Activated T-helper 1 cell treated with Interleukin-2 at 50 U/mL for 16 hours (primary cell): ENCODE measurements around the gene UGT1A8.

Experiments
- DNase-seq: peaks from one replicate; pipeline ENCODE4 v3.0.0-alpha.2; 2020; ENCODE audit warnings: low read depth

UGT1A8 gene

DNA sequence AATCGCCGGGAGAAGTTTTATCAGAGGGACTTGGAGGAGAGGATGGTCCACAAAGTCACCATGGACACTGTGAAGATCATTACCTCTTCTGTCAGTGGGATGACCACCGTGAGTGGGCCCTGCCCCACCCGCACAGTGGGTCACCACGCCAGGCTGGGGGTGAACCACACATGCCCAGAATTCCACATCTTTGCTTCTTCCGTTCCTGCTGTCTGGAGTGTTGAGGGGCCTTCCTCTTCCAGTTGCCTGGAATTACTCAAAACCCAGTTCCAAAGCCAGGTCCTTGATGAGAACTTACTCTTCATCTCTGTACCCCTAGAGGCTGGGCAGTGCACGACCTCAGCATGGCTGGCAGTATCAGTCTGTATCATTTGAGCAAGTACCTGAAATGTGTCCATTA is 182.8 kb downstream of the UGT1A8 start:
- DNase-seq = no peak

- no peak for DNase-seq
Observed at GRCh38 chr2:233801357-233802131, 184.1 kb downstream of the UGT1A8 start.

GRCh38 chr2:233802132-233802815 is 184.8 kb downstream of the UGT1A8 start:
- no peak for DNase-seq

DNA sequence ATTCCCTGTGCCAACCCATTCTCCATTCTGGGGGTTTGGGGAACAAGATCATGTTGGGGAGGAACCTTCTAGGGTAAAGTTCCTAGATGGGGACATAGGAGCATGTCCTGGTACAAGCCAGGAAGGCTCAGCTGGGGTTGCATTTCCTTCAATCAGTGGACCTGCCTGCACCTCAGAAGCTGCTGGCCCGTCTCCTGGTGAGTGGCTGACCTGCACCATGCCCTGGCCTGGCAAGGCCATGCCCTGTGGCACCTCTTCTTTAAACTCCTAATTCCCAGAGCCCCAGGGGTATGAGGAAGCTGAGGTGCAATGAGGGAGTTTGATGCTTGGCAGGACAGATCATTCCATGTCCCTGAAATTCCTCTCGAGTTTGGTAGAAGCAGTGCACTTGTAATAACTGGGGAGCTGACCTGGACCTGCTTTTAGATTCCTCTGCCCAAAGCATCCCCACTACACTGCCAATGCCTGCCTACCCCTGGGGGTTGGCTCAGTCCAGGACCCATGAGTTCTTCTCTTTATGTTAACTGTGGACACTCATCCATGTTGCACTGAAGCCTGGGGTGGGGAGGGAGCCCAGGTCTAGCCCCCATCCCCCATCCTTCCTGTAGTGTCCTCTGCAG is 186.0 kb downstream of the UGT1A8 start:
- DNase-seq = no peak

- DNase-seq = no peak
Observed at GRCh38 chr2:233803994-233804393, 186.6 kb downstream of the UGT1A8 start.

DNA sequence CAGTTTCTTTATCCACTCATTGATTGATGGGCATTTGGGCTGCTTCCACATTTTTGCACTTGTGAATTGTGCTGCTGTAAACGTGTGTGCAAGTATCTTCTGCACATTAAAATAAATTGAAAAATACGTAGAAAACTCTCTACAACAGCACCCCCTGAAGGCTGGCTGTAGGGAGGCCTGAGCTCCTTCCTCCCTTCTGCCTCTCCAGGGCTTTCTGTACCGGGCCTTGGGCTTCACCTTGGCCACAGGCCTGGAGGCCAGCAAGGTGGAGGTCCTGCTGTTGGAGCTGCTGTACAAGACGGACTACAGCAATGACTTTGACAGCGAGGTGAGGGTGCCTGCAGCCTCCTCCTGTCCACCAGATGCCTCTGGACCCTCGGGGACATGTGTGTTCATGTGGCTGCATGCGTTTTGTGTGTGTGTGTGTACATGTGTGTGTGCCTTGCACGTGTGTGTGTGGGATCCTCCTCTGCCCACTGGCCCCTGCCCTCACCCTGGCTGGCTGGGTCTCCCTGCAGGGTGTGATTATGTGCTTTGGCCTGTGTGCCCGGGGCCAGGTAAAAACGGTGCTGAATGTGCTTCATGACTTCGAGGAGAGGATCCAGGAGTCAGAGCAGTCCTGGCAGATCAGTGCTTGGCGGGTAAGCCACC is 189.9 kb downstream of the UGT1A8 start:
- DNase-seq = no peak

DNA sequence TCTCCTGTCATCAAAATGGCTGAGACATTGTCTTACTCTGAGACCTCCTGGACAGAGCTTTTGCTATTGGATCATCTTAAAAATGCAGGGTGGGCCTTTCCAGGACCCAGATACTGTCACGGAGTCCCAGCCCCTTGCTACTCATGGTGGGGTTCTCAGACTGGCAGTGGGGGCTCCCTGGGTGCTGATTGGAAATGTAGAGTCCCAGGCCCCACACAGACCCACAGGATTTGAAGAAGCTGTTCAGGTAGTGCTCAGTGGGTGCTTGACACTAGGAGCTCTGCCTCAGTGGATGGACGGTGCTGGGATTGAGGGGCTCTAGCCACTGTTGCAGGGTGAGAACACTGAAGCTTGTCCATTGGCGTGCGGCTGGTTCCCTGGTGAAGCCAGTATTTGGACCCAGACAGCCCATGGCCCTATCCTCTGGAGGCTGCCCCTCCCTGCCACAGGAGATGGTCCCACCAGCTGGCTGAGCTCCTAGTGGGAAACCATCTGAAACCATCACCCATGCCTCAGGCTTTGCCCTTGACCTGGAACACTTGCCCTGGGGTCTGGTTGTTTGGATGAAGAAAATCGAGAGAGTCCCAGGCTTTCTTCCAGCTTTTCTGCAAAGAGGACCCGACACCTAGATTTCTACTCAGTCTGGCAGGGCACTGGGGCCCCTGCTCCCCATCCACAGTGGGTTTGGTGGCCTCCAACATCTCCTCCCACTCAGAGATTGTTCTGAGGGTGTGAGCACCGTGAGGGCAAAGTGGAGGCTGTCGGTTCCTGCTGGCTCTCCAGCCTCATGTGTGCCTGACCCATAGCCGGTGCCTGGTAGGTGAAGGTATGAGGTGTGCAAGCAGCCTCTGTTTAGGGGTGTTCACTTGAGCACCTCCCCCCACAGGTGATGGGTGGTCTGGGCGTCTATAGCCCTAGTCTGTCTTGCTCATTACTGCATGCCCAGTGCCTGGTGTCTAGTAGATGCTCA is 190.8 kb downstream of the UGT1A8 start:
- no peak for DNase-seq

DNA sequence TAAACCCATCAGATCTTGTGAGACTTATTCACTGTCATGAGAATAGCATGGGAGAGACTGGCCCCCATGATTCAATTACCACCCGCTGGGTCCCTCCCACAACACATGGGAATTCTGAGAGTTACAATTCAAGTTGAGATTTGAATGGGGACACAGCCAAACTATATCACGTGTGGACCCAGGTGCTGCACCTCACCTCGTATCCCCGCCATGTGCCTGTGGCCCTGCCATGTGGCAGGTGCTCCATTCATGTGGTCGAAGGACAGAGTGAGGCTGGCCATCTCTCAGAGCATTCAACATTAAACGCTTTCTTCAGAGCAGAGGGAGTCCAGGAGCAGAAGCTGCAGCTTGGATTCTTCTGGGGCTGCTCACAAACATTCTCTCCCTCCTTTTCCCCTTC is 193.0 kb downstream of the UGT1A8 start:
- no peak for DNase-seq

DNA sequence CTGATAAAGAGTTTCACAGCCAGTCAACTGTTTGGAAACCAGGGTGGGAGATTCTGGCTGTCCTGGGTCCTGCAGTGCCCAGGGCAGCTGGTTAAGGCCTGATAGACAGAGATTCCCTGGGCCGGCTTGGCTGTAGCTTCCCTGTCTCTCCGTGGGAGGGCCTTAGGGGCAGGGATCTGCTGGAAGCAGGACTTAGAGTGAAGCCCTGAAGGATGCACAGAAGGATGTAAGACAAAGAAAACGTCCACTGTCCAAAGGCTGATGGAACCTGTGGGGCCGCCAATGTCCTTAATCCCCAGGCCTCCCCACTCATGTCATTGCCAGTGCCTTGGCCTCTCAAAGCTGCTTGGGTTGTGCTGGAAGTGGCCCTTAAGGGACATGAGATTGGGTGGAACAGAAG is 193.7 kb downstream of the UGT1A8 start:
- DNase-seq = no peak

GRCh38 chr2:233811732-233812131 is 194.3 kb downstream of the UGT1A8 start:
- DNase-seq = no peak

GRCh38 chr2:233813236-233814055 is 196.0 kb downstream of the UGT1A8 start:
- no peak for DNase-seq

DNA sequence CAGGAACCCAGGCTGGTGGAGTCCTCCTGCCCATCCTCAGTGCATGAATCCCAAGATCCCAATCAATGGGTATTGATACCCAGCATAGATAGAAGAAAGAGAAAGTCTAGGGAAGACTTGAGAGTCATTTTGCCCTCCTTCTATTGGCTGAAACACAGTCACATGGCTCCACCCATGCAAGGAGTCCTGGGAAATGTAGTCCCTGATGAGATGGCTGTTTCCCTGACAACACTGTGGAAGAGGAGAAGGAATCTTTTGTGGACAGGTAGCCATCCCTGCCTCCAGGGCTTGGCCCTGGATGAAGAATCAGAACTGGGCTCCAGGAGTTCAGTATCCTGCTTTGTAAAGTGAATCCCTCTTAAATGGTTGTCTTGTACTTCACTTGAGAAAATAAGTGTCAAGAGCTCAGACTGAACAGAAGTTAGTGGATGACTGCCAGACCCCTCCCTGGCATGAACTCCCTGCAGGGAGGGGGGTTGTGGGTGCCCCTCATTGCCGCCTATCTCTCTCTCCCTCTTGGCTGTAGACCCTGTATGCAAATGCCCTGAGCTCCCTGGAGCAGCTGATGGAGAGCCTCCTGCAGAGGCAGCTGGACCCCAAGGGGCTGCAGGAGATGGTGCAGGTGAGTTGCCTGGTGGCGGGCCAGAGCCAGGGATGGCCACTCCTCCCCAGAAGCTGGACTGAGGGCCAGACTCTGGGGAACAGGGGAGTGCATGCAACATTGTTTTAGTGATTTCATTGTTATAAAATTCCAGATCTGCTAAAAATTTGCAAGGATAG is 196.8 kb downstream of the UGT1A8 start:
- no peak for DNase-seq

DNA sequence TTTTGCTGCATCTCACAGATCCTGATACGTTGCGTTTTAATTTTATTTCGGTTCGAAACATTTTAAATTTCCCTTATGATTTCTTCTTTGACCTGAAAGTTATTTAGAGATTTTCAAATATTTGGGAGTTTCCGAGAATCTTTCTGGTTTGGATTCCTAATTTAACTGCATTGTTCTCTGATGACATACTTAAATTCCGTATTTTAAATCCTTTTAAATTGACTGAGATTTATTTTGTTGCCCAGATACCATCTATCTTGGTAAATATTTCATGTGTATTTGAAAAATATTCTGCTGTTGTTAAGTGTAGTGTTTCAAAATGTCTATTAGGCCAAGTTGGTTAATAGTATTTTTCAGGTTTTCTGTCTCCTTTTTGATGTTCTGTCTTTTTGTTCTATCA is 198.4 kb downstream of the UGT1A8 start:
- no peak for DNase-seq

DNA sequence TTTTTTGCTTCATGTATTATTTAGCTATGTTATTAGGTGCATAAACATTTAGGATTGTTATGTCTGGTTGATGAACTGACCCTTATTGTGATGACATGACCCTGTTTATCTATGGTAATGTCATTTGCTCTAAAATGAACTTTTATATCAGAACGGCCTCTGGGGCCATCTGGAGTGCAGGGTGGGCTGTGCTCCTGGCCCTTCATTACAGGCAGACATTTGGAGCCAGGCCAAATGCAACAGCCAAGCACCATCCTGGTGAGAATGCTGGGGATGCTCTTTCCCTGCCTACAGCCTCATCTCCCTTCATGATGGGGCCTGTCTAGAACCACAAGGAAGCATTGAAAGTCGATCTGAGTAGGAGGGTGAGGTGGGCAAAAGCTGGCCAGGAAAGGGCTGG is 198.9 kb downstream of the UGT1A8 start:
- no peak for DNase-seq

- no peak for DNase-seq
Observed at GRCh38 chr2:233816771-233817170, 199.3 kb downstream of the UGT1A8 start.

DNA sequence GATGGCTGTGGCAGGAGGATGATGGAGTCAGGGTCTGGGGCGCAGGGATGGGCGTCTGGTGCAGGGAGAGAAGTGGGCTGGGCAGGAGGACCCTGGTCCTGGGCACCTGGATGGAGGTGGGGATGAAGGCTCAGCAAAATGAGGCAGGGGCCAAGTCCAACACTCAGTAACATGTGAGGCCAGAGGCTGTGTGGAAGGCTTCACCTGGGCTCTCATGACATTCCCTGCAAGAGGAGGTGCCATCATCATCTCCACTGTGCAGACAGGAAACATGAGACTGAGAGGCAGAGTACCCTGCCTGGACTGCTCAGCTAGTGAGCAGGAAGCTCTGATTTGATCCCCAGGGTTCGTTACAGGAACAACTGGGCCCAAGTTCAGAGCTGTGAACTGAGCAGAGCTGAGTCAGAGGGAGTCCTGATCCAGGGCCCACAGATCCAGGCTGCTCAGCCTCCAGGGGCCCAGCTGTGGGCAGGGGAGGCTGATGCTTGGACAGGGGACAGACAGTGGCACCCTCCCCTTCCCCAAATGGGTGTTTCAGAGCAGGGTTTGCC is 200.0 kb downstream of the UGT1A8 start:
- no peak for DNase-seq

- DNase-seq = no peak
Observed at GRCh38 chr2:233817995-233818638, 200.7 kb downstream of the UGT1A8 start.

GRCh38 chr2:233818639-233819621 is 201.5 kb downstream of the UGT1A8 start:
- DNase-seq = no peak
